GM10847 (cell line): Measurements from ENCODE around the gene POLR2F.

Experiments used
- POLR2A ChIP-seq: IDR thresholded peaks from 2 replicates; pipeline ENCODE4 v1.6.1; 2011; ENCODE audit not compliant: insufficient read length; ENCODE audit errors: extremely low read depth

Gene POLR2F

DNA sequence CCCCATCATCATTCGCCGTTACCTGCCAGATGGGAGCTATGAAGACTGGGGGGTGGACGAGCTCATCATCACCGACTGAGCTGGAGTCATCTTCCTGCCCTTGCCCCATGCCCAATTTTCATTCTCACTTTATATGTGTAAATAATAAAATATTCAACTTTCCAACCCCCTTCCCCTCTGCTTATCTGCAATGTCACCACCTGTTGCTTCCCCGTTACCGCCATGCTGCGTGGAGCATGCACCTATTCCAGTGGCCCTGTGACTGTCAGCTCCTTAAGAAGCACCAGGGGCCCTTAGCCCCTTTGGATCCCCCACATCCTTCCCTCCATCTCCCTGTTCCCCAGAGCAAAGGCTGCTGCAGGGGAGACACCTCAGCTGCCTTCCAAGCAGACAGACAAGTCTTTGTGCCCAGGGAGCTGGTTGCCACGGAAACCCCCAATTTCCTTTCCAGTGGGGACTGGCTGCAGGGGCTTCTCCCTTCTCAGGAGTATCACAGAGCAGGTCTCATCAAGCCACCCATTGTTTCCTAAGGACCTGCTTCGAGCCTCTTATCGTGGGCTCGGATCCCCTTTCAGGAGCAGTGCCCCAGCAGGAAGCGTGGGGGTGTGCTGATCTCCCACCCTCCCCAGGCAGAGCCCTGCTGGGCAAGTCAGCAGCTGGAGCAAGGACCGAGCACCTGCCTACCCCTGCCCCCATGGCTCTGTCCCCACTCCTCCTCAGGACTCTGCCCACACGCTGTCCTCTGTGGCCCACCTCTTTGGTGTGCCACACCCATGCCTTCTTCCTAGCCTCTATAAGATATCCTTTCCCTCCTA, 14.3 kb downstream of the POLR2F start:
- no peak for TF ChIP-seq POLR2A

DNA sequence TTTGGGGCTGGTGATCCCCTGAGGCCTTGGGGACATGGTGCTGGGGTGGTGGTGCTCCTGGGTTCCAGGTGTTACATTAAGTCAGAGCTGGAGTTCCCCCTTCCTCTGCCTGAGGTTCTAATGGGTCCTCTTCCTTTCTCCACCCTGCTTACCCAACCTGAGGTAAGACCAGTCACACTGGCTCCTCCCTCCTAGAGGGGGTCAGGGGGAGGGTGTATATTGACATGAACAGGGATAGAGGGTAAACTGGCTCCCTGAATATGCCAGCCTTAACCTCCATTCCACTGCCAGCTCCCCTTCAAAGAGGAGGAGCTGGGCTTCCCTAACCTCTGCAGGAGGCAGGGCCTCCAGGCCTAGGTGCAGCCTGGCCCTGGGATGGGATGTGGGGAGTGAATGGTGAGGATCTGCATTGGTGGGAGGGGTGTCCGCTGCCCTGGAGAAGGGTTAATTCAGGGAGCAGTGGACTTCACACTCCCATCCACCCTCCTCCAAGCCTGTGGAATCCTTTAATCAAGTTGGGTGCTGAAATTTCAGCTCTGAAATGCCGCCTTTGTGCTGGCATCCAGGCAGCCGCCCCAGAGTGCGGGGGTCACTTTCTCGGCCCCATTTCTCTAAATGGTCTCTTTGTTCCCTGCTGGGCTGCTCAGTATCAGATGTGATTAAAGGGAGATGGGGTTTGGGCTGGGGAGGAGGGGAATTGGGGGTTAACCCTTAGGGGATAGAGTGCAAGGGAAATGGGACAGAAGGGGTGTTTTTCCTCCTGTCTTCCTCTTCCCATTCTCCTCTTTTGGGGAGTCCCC, 15.2 kb downstream of the POLR2F start:
- no peak for TF ChIP-seq POLR2A

DNA sequence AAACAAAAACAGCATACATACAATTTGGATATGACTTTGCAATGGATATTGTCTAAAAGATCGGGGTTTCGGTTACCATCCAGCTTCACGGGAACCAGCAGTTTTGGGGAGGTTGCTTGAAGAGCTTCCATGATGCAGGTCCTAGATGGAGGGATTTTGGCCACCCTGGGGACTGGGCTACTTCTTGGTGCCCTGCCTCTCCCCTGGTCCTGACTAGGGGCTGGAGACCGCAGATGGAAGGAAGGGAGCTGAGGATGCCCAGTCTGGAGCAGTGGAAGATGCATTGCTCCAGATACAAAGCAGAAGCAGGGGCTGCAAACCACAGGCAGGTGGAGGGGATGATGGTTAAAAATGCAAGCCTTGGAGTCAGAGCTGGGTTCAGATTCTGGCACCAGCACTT, 17.4 kb downstream of the POLR2F start:
- no peak for TF ChIP-seq POLR2A

GRCh38 chr22:37971475-37972434, 18.3 kb downstream of the POLR2F start:
- no peak for TF ChIP-seq POLR2A

DNA sequence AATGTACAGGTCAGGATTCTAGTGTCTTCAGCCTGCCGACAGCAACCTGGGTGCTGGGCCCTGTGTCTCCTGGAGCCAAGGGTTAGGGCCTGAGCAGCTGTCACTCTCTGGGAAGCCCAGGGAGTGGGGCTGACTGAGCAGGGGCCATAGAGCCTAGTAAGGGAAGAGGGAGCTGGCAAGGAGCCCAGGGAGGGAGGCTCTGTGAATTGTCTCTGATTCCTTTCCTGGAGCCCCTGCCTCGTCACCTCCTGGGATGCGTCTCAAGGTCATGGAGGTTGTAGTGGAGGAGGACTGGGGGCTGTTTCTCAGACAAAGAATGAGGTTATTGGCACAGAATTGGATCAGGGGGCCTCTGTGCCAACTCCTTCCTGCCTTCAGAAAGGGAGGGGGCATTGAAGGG, 19.0 kb downstream of the POLR2F start:
- TF ChIP-seq POLR2A, result no peak

DNA sequence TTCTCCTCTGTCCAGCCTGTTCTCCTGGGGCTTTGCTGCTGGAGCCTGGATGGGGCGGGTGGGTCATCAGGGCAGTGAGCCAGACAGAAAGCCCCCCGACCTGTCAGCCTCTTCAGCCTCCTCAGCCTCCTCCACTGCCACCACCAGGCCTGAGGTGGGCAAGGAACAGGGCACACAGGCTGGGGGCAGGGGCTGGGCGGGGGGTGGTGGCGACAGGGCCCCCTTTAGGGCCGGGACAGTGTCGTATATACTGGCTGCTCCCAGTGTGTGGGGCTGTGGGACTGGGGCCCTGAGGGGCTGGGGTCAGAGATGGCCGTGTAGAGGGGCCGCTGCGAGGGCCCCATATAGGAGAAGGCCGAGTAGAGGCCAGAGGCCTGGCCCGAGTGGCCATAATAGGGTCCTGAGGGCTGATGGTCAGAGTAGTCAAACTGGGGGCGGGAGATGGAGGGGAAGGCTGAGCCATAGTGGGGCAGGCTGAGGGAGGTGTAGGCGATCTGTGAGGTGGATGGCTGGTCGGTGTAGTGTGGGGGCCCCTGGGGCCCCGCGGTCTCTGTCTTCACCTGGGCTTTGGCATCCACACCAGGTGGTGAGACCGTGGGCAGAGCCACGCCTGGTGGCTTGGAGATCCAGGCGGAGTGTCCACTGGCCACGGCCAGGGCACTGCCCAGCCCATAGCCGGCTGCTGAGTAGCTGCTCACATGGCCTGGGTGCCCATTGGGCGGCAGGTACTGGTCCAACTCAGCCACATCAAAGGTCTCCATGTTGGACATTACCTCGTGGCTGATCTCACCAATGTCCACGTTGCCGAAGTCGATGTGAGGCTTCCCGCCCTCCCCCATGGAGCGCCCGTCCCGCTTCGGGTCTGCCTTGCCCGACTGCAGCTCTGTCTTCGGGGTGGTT, 20.0 kb downstream of the POLR2F start:
- TF ChIP-seq POLR2A, result no peak

DNA sequence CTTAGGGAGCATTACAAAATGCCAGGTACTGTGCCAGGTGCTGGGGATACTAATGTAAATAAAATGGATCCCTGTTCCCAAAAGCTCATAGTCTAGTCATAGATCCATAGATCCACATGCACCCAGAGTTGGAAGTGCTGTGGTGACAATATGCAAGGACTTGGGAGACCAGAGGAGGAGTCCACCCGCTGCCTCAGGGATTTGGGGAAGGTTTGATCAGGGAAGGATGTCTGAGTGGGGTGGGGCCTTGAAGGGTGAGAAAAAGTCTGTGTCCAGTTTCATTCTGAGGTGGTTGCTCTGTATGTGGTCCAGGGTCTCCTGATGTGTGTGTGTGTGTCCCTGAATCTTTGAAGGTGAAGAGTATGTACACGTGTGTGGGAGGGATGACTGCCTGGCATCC, 21.7 kb downstream of the POLR2F start:
- TF ChIP-seq POLR2A, result no peak

GRCh38 chr22:37976547-37976946, 23.0 kb downstream of the POLR2F start:
- TF ChIP-seq POLR2A, result no peak

GRCh38 chr22:37979782-37980181, 26.3 kb downstream of the POLR2F start:
- no peak for TF ChIP-seq POLR2A

DNA sequence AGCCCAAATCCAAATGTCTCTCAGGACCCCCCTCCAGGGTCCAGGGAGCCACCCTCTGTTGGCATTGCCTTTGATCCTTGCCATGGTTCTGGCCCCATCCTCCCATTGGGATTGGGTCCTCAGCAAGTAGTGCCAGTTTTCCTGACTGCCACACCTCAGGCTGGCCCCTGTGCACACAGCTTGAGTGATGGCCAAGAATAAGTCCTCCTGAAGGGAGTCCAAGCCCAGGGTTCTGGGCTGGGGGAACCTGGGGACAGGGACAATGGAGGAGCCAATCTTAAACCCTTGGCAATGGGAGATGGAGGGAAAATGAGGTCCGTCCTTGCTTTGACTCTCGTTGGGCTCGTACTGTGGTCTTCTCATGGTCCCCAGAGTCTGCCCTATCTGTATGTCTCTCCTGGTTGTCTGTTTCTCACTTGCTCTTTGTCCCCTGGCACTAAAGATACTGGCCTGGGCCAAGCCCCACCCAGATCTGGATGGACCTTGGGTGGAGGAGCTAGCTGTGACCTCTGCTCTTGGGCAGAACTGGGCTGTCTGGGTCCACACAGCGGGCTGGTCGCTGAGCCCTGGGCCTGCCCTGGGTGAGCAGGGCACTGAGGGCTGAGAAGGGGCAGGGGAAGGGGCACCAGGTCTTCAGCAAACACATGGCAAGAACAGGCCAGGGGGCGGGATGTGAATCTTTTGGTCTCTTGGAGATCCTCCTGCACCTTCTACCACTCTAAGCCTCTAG, 27.9 kb downstream of the POLR2F start:
- no peak for TF ChIP-seq POLR2A

- TF ChIP-seq POLR2A, result no peak
These were observed 28.8 kb downstream of the POLR2F start for GRCh38 chr22:37982151-37982785.

DNA sequence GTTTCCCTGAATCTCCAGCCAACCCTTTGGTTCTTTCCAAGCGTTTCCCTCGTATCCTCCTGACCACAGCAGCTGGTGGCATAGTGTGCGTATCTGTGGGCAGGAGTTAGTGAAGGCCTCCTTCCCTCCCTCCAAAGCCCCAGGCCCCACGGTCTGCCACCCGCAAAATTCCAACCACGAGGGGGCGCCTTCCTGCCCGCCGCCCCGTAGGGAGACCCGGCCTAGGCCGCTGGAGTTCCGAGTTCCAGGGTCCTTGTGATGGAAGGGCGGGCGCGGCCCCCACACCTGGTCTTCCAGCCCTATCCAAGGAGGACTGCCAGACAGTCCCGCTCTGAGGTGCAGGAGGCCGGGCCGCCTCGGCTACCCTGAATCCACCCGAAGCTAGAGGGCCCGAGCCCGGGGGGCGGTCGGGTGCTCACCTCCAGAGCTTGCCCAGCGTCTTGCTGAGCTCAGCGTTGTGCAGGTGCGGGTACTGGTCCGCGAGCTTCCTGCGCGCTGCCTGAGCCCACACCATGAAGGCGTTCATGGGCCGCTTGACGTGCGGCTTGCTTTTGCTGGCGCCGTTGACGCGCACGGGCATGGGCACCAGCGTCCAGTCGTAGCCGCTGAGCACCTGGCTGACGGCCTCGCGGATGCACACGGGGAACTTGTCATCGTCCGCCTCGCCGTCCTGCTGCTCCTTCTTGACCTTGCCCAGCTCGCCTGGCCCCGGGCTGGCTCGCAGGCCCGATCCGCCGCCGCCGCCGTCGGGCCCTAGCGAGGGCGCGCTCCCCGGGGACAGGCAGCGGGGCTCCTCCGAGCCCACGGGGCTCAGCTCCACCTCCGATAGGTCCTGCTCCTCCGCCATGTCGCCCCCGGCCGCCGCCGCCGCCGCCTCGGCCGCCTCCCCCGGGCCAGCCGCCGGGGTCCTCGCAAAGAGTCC, 29.7 kb downstream of the POLR2F start:
- TF ChIP-seq POLR2A, result no peak
